ENCODE data around the gene KANK4.

Gene KANK4

GRCh38 chr1:62318756-62319544 is at the start of gene KANK4:
Gene KANK4, minus strand, starts transcription at chr1:62319434. Its CDS starts 37,870 bp downstream, at chr1:62281564.
- TF ChIP-seq MYC (IDR thresholded peaks at IDR 0.05; ENCODE audit: low read depth, low read length) = no peak
- TF ChIP-seq MAX (IDR thresholded peaks at IDR 0.05; ENCODE audit: low read depth, low read length) = no peak
- no peak for TF ChIP-seq POLR2A (IDR thresholded peaks at IDR 0.05; ENCODE audit: extremely low read depth, insufficient read length)
- no peak for TF ChIP-seq CTCF (IDR thresholded peaks at IDR 0.05; ENCODE audit: low read depth, low read length)
- H3K4me3 ChIP-seq (ENCODE audit: low read depth, low read length) = no peak within 1 kb of the TSS
- DNase-seq (ENCODE audit: low read depth) = no peak

- DNase-seq (ENCODE audit: low read depth) = no peak
- H3K4me3 ChIP-seq (ENCODE audit: low read depth, low read length) = no peak overlapping the region
- TF ChIP-seq POLR2A (IDR thresholded peaks at IDR 0.05; ENCODE audit: extremely low read depth, insufficient read length) (no peak), MYC (IDR thresholded peaks at IDR 0.05; ENCODE audit: low read depth, low read length) (no peak), CTCF (IDR thresholded peaks at IDR 0.05; ENCODE audit: low read depth, low read length) (no peak), MAX (IDR thresholded peaks at IDR 0.05; ENCODE audit: low read depth, low read length) (no peak)
These were observed 49.8 kb upstream of the KANK4 start for GRCh38 chr1:62368989-62369388.

- no peak for DNase-seq (ENCODE audit: low read depth)
- TF ChIP-seq CTCF (IDR thresholded peaks at IDR 0.05; ENCODE audit: low read depth, low read length) = no peak
- no peak for TF ChIP-seq POLR2A (IDR thresholded peaks at IDR 0.05; ENCODE audit: extremely low read depth, insufficient read length)
- no peak for TF ChIP-seq MYC (IDR thresholded peaks at IDR 0.05; ENCODE audit: low read depth, low read length)
- TF ChIP-seq MAX (IDR thresholded peaks at IDR 0.05; ENCODE audit: low read depth, low read length) = no peak
- no peak overlapping the region for H3K4me3 ChIP-seq (ENCODE audit: low read depth, low read length)
These were observed 47.8 kb upstream of the KANK4 start for GRCh38 chr1:62367005-62367557.

GRCh38 chr1:62364721-62365120 is 45.5 kb upstream of the KANK4 start:
- TF ChIP-seq MYC (IDR thresholded peaks at IDR 0.05; ENCODE audit: low read depth, low read length) = no peak
- TF ChIP-seq MAX (IDR thresholded peaks at IDR 0.05; ENCODE audit: low read depth, low read length) = no peak
- TF ChIP-seq CTCF (IDR thresholded peaks at IDR 0.05; ENCODE audit: low read depth, low read length) = no peak
- no peak for TF ChIP-seq POLR2A (IDR thresholded peaks at IDR 0.05; ENCODE audit: extremely low read depth, insufficient read length)
- no peak overlapping the region for H3K4me3 ChIP-seq (ENCODE audit: low read depth, low read length)
- no peak for DNase-seq (ENCODE audit: low read depth)

GRCh38 chr1:62362926-62363325 is 43.7 kb upstream of the KANK4 start:
- DNase-seq (ENCODE audit: low read depth) = no peak
- TF ChIP-seq POLR2A (IDR thresholded peaks at IDR 0.05; ENCODE audit: extremely low read depth, insufficient read length) = no peak
- TF ChIP-seq MYC (IDR thresholded peaks at IDR 0.05; ENCODE audit: low read depth, low read length) = no peak
- no peak for TF ChIP-seq MAX (IDR thresholded peaks at IDR 0.05; ENCODE audit: low read depth, low read length)
- TF ChIP-seq CTCF (IDR thresholded peaks at IDR 0.05; ENCODE audit: low read depth, low read length) = no peak
- H3K4me3 ChIP-seq (ENCODE audit: low read depth, low read length) = no peak overlapping the region
